Stimulated activated CD4-positive, alpha-beta T cell treated with anti-CD3 and anti-CD28 coated beads, TNF-alpha, amount 100 ng/mL, for 1 hour (primary cell): ENCODE data around the gene UNC5C.

ENCODE experiments used
- DNase-seq, 3 donors: peaks; one replicate each; pipeline ENCODE4 v3.0.0-alpha.2; 2020; ENCODE audit warnings: low read depth in 3 of 3, low spot score in 1 of 3

The UNC5C gene

GRCh38 chr4:95522682-95523530 is 25.9 kb downstream of the UNC5C start:
- no peak for DNase-seq

DNA sequence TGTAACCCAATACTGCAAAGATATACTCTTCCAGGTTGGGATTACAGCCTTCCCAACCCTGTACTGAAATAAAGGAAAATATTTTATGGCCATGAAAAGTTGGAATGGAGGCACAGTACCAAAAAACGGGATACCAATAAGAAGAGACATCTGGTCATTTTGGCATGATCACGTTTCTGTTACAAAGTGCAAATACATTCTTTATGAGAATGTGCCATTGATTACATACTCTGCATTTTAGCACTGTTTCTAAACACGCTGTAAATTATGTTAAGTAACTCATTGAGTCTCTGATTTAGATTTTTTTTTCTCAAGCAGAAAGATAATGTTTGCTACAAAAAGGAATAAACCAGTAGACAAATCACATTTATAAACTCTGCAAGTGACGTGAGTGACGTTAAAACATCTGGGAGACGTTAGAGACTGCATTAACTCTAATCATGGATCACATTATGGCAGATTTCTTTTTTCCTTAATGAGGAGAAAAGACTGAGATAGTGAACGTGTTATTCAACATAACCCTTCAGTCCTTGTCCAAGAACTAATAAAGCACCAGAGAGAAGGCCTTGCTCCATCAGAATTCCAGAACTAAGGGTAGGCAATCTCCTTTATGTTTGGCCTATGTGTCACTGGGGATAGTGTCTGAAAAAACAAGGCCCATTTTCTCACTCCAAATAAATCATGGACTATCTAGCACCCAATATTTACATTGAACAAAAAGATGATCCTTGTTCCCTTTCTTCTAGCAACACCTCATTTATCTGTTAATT is 31.0 kb downstream of the UNC5C start:
- no peak for DNase-seq

DNA sequence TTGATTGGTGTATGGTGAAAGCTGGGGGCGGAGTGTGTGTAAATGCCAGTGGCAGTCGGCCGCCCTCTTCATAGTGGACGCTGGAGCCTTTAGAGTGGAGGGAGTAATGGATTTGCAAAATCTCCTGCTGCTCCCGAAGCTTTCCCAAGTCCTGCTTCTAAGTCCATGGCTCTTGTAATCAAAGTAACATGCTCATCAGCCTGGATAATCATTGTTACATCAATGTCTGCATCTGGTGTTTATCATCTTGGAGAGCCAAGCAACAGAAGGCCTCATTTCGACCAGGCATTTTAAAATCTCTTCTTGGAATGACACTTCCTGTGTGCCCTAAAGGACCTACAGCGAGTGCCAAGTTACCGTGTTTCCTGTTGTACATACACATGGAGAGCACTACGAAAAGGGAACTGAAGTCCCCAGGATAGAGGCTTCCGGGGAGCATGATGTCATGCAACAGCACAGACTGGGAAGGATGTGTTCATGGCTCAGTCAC is 32.2 kb downstream of the UNC5C start:
- DNase-seq = no peak

GRCh38 chr4:95515589-95515988 is 33.2 kb downstream of the UNC5C start:
- no peak for DNase-seq

DNA sequence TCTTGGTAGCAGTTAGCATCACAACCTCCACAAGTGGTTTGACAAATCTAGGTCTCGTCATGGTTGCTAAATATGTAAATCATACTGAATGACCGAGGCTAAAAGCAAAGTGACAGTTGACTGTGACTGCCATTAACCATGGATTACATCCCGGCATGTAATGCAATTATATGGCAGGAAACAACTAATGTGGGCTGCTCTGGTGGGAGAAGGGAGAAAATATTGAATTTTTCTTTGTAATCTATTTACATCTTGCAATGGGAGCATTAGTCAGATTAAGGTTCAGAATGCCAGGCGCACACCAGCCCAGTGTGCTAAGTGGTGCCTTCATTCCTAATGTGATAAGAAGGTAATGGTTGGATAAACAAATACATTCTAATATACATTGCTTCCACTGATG is 35.8 kb downstream of the UNC5C start:
- DNase-seq = no peak

GRCh38 chr4:95511477-95511876 is 37.3 kb downstream of the UNC5C start:
- DNase-seq = no peak

DNA sequence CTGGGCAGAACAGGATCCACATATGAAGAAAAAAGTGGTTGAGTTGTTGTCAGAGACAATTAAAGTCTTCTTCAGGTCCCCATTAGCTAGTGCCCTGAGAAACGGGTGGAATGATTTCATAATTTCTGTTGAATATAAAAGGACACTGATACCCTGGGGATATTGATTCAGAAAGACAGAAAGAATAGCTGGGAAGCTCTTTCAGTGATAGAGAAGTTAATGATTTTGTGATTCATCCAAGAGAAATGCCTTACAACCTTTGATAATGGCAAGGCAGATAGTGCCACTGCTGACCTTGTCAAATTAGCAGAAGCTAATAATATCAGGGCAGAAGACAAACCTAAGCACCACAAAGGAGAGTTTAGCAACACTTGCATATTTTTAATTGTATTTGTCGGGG is 37.9 kb downstream of the UNC5C start:
- DNase-seq = no peak

GRCh38 chr4:95510145-95510544 is 38.6 kb downstream of the UNC5C start:
- DNase-seq = no peak

DNA sequence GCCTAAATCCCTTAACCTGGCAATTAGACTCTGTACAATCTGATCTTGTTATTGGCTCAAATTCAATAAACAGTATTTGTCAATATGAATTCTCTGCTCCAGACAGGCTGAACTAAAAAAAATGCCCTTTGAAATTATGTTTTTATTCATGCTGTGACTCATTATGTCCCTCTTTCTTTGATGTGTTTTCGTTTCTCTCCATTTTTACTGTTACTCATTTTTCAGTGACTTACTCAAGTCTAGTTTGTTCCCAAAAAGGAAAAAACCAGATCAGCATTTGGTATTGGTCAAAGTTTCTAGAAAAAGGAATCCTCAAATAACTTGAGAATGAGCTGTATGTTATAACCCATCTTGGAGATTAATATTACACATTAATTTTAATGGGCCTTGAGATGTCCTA is 40.4 kb downstream of the UNC5C start:
- DNase-seq = no peak

GRCh38 chr4:95507561-95507960 is 41.2 kb downstream of the UNC5C start:
- DNase-seq = no peak

- DNase-seq = no peak
Measured at GRCh38 chr4:95507147-95507546, 41.6 kb downstream of the UNC5C start.

GRCh38 chr4:95506264-95506663 is 42.5 kb downstream of the UNC5C start:
- no peak for DNase-seq

- DNase-seq = no peak
Measured at GRCh38 chr4:95505799-95506198, 43.0 kb downstream of the UNC5C start.

- DNase-seq = no peak
Measured at GRCh38 chr4:95505151-95505550, 43.6 kb downstream of the UNC5C start.

DNA sequence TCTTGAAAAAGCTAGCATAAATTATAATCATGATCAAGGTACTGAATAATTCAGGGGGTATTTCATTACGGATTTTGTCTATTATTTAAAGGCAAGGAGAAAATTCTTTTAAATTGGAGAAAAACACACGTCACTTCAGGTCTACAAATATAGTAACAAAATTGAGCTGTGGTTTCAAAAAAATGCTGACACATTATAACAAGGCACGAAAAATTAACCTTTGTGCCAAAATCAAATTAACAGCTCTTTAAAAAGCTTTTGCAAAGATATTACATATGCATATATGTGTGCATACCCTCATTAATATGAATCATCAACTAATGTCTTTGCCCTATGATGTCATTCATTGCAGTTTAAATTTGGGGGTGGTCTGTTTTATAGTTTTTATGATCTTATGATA is 44.3 kb downstream of the UNC5C start:
- no peak for DNase-seq

GRCh38 chr4:95500361-95500760 is 48.4 kb downstream of the UNC5C start:
- DNase-seq = no peak

DNA sequence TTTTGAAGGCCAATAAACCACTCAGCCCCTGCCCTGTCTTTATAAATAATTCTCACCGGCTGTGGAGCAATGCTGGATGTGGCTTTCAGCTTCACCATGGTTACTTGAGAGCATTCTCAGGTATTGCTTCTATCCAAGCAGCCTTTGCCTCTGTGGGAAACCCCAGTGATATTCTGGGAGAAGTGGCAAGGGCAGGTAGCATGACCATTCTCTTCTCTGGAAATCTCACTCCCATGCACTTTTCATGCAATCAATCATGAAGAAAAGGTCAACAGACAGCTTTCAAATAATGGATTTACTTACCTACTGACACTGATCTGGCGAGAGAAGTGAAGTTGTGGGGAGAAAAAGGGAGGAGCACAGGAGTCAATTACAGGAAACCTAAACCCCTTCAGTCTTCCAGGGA is 49.5 kb downstream of the UNC5C start:
- no peak for DNase-seq

- DNase-seq = no peak
Measured at GRCh38 chr4:95494186-95494585, 54.6 kb downstream of the UNC5C start.

DNA sequence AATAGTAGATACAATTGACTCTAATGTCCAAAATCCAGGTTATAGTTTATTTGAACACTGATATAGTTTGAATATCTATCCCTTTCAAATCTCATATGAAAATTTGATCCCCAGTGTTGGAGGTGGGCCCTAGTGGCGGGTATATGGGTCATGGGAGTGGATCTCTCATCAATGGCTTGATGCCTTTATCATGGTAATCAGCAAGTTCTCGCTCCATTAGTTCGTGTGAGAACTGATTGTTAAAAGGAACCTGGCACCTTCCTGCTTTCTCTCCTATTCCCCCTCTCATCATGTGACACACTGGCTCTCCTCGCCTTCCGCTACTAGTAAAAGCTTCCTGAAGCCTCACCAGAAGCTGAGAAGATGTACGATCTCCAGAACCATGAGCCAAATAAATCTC is 70.1 kb downstream of the UNC5C start:
- DNase-seq = no peak

DNA sequence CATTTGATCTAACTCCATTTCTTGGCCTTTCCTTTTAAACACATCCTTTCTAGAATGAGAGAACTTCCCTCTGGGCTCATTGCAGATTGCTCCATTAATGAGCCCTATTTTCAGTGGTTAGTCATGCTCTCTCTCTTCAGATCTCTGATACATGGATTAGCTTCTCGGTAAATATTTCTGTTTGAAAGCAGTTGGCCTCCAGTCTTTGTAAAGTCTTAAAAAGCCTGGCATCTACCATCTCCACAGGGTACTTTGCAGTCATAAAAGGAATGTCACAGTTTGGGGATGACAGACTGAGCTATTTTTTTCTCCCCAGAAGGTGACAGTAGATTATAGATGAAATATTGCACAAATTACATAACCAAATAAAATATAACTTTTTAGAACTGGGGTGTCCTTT is 72.7 kb downstream of the UNC5C start:
- DNase-seq = no peak

- DNase-seq = no peak
Measured at GRCh38 chr4:95472534-95472933, 76.2 kb downstream of the UNC5C start.

- no peak for DNase-seq
Measured at GRCh38 chr4:95470622-95471021, 78.2 kb downstream of the UNC5C start.
